ENCODE results near the gene IFITM2. TPM values are rescaled to one million over a fixed set of nuclear protein-coding genes. Genes with fewer than 3 reads are reported as not detected.
A peak's percentile ranks its signal among the peaks of the same experiment; 100 is the strongest.

The IFITM2 gene
- total RNA-seq, 1 donor = 50.1 TPM

DNA sequence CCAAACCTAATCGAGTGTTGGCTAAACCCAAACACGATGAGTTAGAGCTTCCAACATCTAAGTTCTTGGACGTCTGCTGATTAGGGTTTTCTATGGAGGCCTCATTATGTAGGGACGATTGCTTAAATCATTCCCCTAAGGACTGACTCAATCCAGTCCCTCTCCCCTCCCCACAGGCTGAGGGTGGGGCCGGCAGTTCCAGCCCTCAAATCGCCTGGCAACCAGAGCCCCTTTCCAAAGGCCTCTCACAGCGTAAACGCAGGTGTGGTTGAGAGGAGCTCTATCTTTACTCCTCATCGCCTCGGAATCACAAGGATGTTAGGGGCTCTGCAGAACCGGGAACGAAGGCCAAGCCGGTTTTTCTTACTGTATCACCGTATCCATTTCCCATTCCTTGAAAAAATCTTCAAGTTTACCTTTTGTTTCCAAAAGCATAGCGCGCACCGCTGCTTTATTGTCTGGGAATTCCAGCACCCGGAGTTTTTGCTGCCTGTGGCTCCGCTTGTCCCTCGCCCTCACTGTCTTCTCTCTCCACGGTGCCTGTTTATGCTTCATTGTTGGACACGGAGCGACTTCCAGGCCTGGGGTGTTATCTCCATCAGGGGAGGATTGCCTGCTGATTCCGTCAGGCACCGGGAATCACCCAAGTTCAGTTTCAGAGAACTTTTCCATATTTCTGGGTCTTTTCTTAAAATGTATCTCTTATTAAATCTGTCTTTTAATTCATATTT lies 26.8 kb downstream of the IFITM2 start:
- no peak overlapping the region for H3K4me3 ChIP-seq (ENCODE audit: low read depth, low read length)
- TF ChIP-seq, protein P1, sequence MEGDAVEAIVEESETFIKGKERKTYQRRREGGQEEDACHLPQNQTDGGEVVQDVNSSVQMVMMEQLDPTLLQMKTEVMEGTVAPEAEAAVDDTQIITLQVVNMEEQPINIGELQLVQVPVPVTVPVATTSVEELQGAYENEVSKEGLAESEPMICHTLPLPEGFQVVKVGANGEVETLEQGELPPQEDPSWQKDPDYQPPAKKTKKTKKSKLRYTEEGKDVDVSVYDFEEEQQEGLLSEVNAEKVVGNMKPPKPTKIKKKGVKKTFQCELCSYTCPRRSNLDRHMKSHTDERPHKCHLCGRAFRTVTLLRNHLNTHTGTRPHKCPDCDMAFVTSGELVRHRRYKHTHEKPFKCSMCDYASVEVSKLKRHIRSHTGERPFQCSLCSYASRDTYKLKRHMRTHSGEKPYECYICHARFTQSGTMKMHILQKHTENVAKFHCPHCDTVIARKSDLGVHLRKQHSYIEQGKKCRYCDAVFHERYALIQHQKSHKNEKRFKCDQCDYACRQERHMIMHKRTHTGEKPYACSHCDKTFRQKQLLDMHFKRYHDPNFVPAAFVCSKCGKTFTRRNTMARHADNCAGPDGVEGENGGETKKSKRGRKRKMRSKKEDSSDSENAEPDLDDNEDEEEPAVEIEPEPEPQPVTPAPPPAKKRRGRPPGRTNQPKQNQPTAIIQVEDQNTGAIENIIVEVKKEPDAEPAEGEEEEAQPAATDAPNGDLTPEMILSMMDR (IDR thresholded peaks at IDR 0.05; ENCODE audit: insufficient read depth, low read length) = no peak
- DNase-seq (ENCODE audit: low read depth) = peak; percentile 73

DNA sequence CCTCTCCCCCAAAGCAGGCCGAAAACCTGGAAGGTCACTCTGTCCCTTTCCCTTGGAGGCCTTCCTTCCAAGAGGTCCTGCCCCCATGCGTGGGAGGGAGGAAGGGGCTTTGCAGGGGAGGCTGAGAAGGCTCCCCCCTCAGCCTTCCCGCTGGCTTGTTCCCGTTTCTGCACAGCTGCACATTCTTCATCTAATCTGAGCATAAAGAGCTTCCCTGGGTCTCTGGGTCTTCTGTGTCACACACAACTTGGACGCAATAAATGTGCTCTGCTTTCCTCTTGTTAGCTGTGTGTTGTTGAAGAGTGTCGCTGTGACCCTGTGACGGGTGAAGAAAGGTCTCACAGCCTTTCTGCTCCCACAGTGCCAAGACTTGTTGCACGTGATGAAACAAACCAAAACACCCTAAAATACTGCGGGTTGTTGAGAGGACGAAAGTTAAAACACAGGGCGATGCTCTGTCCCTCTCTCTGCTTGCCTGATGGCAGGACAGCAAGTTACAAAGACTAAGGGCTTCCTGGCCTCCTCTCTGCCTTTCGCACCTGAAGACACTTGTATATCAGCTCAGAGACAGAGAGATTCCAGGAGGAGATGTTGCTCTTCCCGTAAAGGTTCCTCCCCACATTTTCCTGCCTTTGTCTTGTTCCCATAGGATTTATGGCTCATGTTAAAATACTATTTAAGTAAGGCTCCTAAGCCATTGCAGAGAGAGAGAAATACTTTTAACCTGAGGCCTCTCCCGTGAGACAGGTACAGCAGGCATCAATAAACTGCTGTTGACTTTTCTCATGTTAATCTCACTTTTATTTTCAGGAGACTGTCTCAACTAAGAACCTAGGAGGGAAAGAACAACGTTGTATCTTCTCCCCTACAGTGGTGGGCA lies 28.4 kb downstream of the IFITM2 start:
- no peak for DNase-seq (ENCODE audit: low read depth)
- no peak overlapping the region for H3K4me3 ChIP-seq (ENCODE audit: low read depth, low read length)
- TF ChIP-seq, protein P1 (IDR thresholded peaks at IDR 0.05; ENCODE audit: insufficient read depth, low read length) = no peak

DNA sequence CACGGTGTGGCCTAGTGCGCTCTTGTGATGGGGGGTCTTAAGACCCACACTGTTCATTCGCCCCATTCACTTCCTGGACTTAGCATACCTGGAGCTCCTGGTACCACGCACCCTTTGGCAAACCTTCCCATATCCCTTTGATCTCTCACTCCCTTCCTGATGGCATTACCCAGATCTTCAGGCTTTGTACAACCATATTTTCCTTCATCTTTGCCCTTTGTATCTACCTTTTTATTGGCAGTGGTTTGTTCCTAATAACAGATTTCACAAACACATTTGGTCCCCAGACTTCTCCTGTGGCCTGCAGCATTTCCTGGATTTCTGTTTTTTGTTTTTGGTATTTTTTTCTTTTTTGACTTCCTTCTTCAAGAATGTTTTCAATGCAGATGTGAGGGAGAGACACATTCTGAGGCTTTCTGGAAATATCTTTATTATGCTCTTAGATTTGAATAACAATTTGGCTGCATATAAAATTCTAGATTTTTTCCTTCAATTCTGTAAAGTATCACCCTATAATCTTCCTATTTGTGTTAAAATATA lies 29.1 kb downstream of the IFITM2 start:
- TF ChIP-seq, protein P1 (IDR thresholded peaks at IDR 0.05; ENCODE audit: insufficient read depth, low read length) = no peak
- no peak overlapping the region for H3K4me3 ChIP-seq (ENCODE audit: low read depth, low read length)
- DNase-seq (ENCODE audit: low read depth) = no peak

DNA sequence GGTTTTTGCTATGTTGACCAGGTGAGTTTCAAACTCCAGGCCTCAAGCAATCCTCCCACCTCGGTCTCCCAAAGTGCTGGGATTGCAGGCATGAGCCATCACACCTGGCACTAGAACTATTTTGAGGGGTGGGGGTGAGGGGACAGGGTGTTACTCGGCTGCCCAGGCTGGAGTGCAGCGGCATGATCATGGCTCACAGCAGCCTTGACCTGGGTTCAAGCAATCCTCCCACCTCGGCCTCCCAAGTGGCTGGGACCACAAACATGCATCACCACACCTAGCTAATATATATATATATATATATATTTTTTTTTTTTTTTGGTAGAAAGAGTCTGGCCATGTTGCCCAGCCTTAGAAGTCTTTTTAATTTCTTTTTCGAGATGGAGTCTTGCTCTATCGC lies 30.1 kb downstream of the IFITM2 start:
- TF ChIP-seq, protein P1 (IDR thresholded peaks at IDR 0.05; ENCODE audit: insufficient read depth, low read length) = no peak

DNA sequence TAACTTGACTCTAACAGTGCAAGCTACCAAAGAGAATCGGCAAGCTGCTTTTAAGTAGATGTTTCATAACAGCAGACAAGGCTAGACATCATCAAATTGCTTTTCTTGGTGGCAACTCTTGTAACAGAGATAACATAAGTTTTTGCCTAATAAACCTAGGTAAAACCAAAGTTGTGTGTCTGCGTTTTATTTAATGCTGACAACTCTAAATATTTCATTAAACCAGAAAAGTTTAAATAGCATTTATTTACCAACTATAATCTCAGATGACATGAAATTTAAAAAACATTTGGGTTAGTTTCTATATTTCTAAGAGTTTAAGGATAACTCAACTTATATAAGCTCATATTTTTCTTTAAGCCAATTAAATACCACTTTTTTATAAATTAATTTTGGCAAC lies 32.3 kb downstream of the IFITM2 start:
- no peak for DNase-seq (ENCODE audit: low read depth)
- TF ChIP-seq, protein P1 (IDR thresholded peaks at IDR 0.05; ENCODE audit: insufficient read depth, low read length) = no peak
- H3K4me3 ChIP-seq (ENCODE audit: low read depth, low read length) = no peak overlapping the region

More for the DNA sequence above, 30.1 kb downstream of the IFITM2 start:
- H3K4me3 ChIP-seq (ENCODE audit: low read depth, low read length) = no peak overlapping the region
- DNase-seq (ENCODE audit: low read depth) = no peak

DNA sequence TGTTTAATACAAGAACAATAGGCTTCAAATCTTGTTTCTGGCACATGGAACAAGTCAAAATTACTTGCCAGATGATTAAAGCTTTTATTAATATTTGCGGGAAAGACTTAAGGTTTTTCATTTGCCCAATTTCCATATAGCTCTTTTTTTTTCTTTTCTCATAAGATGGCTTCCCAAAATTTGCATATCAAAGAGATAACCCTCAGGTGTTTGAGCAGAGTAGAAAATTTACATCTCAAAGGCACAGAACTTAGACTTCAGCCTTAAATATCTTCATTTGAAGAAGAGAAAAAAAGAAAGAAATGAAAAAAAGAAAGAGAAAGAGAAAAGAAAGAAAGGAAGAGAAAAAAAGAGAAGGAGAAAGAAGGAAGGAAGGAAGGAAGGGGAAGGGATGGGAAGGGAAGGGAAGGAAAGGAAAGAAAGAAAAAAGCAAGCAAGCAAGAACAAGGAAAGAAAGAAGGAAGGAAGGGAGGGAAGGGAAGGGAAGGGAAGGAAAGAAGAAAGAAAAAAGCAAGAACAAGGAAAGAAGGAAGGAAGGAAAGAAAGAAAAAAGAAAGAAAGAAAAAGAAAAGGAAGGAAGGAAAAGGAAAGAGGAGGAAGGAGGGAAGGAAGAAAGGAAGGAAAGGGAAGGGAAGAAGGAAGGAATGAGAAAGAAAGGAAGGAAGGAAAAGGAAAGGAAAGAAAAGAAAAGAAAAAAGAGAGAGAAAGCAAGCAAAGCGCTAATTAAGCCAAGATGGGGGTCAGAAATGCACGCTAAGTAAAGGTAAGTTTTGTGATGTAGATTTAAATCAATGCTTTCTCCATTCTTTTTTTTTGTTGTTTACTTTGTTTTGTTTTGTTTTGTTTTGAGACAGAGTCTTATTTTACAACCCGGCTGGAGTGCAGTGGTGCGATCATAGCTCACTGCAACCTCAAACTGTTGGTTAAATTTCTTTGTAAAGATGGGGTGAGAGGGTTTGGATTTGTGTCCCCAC lies 33.2 kb downstream of the IFITM2 start:
- no peak overlapping the region for H3K4me3 ChIP-seq (ENCODE audit: low read depth, low read length)
- TF ChIP-seq, protein P1 (IDR thresholded peaks at IDR 0.05; ENCODE audit: insufficient read depth, low read length) = no peak
- DNase-seq (ENCODE audit: low read depth) = peak; percentile 47

All from fibroblast of the aortic adventitia (primary cell).